Ishikawa (cell line): Measurements from ENCODE around the gene GPX8.

Source experiments
- CEBPB ChIP-seq: IDR thresholded peaks from 2 replicates; pipeline ENCODE4 v1.6.1; 2012
- CREB1 ChIP-seq: IDR thresholded peaks from 2 replicates; pipeline ENCODE4 v1.6.1; 2012; ENCODE audit warnings: low read depth
- EGR1 ChIP-seq: IDR thresholded peaks from 2 replicates; pipeline ENCODE4 v1.6.1; 2012
- EP300 ChIP-seq: IDR thresholded peaks from 2 replicates; pipeline ENCODE4 v1.6.1; 2012; ENCODE audit warnings: borderline replicate concordance
- TAF1 ChIP-seq: IDR thresholded peaks from 2 replicates; pipeline ENCODE4 v1.6.1; 2012; ENCODE audit warnings: low read depth, mild to moderate bottlenecking
- TEAD4 ChIP-seq: IDR thresholded peaks from 2 replicates; pipeline ENCODE4 v1.6.1; 2012
- TF ChIP-seq, protein P1 (sequence below): IDR thresholded peaks from 2 replicates; pipeline ENCODE4 v1.6.1; 2012
- TF ChIP-seq, protein P2 (sequence below): IDR thresholded peaks from 2 replicates; pipeline ENCODE4 v1.6.1; 2012; ENCODE audit warnings: low read depth, mild to moderate bottlenecking
- TF ChIP-seq, protein P3 (sequence below): IDR thresholded peaks from 2 replicates; pipeline ENCODE4 v1.6.1; 2012

DNA sequence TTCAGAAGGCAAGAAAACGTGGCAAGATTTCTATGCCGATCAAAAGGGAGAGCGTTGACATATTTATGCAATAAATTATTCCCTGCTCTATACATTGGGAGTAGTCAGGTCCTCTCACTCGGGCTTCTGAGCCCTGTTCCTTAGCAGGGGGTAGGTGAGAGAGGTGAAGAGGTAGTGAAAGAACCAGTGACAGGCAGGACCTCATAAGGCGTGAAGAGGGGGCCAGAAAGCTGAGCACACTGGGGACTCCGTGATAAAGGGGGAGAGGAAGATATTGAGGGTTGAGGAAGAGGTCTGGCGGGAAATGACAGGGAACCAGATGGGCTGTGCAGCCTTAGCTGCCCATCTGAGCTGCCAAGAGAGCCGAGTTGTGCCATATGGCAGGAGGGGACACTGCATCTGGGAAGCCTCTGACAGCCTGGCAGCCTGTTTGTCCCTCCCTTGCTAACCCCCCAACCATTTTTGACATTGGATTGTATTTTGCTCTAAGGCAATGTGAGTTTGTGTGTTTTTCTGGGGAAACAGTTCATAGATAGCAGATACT lies 13.8 kb downstream of the GPX8 start:
- TF ChIP-seq EGR1 (no peak), EP300 (no peak), TEAD4 (no peak), CEBPB (no peak), TAF1 (no peak), CREB1 (no peak)
- TF ChIP-seq, protein P1, sequence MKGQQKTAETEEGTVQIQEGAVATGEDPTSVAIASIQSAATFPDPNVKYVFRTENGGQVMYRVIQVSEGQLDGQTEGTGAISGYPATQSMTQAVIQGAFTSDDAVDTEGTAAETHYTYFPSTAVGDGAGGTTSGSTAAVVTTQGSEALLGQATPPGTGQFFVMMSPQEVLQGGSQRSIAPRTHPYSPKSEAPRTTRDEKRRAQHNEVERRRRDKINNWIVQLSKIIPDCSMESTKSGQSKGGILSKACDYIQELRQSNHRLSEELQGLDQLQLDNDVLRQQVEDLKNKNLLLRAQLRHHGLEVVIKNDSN = no peak
- TF ChIP-seq, protein P2, sequence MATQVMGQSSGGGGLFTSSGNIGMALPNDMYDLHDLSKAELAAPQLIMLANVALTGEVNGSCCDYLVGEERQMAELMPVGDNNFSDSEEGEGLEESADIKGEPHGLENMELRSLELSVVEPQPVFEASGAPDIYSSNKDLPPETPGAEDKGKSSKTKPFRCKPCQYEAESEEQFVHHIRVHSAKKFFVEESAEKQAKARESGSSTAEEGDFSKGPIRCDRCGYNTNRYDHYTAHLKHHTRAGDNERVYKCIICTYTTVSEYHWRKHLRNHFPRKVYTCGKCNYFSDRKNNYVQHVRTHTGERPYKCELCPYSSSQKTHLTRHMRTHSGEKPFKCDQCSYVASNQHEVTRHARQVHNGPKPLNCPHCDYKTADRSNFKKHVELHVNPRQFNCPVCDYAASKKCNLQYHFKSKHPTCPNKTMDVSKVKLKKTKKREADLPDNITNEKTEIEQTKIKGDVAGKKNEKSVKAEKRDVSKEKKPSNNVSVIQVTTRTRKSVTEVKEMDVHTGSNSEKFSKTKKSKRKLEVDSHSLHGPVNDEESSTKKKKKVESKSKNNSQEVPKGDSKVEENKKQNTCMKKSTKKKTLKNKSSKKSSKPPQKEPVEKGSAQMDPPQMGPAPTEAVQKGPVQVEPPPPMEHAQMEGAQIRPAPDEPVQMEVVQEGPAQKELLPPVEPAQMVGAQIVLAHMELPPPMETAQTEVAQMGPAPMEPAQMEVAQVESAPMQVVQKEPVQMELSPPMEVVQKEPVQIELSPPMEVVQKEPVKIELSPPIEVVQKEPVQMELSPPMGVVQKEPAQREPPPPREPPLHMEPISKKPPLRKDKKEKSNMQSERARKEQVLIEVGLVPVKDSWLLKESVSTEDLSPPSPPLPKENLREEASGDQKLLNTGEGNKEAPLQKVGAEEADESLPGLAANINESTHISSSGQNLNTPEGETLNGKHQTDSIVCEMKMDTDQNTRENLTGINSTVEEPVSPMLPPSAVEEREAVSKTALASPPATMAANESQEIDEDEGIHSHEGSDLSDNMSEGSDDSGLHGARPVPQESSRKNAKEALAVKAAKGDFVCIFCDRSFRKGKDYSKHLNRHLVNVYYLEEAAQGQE = no peak
- TF ChIP-seq, protein P3, sequence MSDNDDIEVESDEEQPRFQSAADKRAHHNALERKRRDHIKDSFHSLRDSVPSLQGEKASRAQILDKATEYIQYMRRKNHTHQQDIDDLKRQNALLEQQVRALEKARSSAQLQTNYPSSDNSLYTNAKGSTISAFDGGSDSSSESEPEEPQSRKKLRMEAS = no peak
